ENCODE measurements around the gene ZNF534. TPM values are rescaled to one million over a fixed set of nuclear protein-coding genes. Genes with fewer than 3 reads are reported as not detected.

ZNF534 gene
- not detected for total RNA-seq

GRCh38 chr19:52428937-52429336 lies at the start of gene ZNF534:
TSS of gene ZNF534 (plus strand) at chr19:52429148. CDS start at chr19:52431475, 2,327 bp downstream.
- no peak within 1 kb of the TSS for H3K4me3 Mint-ChIP-seq
- H3K27me3 Mint-ChIP-seq, result no peaks in the 10 kb centered on the region
- peaks cover 23% of the 10 kb centered on the region for H3K36me3 Mint-ChIP-seq
- peaks cover 57% of the 10 kb centered on the region for H3K9me3 Mint-ChIP-seq
- no peaks in the 10 kb centered on the region for H3K4me1 Mint-ChIP-seq
- no peak for DNase-seq
- no peak within 1 kb of the TSS for H3K27ac Mint-ChIP-seq

GRCh38 chr19:52391135-52391534 lies 37.8 kb upstream of the ZNF534 start:
- H3K4me3 Mint-ChIP-seq, result no peak overlapping the region
- H3K27me3 Mint-ChIP-seq, result no peaks in the 10 kb centered on the region
- H3K27ac Mint-ChIP-seq, result no peak overlapping the region
- H3K36me3 Mint-ChIP-seq, result peaks cover 65% of the 10 kb centered on the region
- no peak for DNase-seq
- H3K9me3 Mint-ChIP-seq, result peaks cover 60% of the 10 kb centered on the region
- no peaks in the 10 kb centered on the region for H3K4me1 Mint-ChIP-seq

GRCh38 chr19:52397310-52398080 lies 31.5 kb upstream of the ZNF534 start, which contains the start of gene ZNF528:
TSS of gene ZNF528 (plus strand) at chr19:52397849. CDS start at chr19:52402014, 4,165 bp downstream.
- Mint-ChIP-seq H3K36me3 (peaks cover 84% of the 10 kb centered on the region), H3K4me3 (peak within 1 kb of the TSS; percentile 89), H3K9me3 (peaks cover 56% of the 10 kb centered on the region), H3K4me1 (peaks cover 13% of the 10 kb centered on the region), H3K27ac (peak within 1 kb of the TSS; percentile 92), H3K27me3 (no peaks in the 10 kb centered on the region)
- peak; percentile 95 for DNase-seq

- Mint-ChIP-seq H3K36me3 (peaks cover 85% of the 10 kb centered on the region), H3K27ac (peak overlapping the region; percentile 92), H3K27me3 (no peaks in the 10 kb centered on the region), H3K9me3 (peaks cover 56% of the 10 kb centered on the region), H3K4me1 (peaks cover 13% of the 10 kb centered on the region), H3K4me3 (peak overlapping the region; percentile 89)
- peak; percentile 8 for DNase-seq
These were observed 30.9 kb upstream of the ZNF534 start for GRCh38 chr19:52398081-52398441.

GRCh38 chr19:52410276-52410675 lies 18.7 kb upstream of the ZNF534 start:
- H3K27ac Mint-ChIP-seq, result no peak overlapping the region
- no peaks in the 10 kb centered on the region for H3K27me3 Mint-ChIP-seq
- no peaks in the 10 kb centered on the region for H3K4me1 Mint-ChIP-seq
- peaks cover 63% of the 10 kb centered on the region for H3K9me3 Mint-ChIP-seq
- H3K36me3 Mint-ChIP-seq, result peaks cover 95% of the 10 kb centered on the region
- no peak for DNase-seq
- H3K4me3 Mint-ChIP-seq, result no peak overlapping the region

GRCh38 chr19:52415711-52416110 lies 13.2 kb upstream of the ZNF534 start:
- Mint-ChIP-seq H3K9me3 (peaks cover 66% of the 10 kb centered on the region), H3K4me3 (no peak overlapping the region), H3K4me1 (no peaks in the 10 kb centered on the region), H3K27ac (no peak overlapping the region), H3K36me3 (peaks cover 52% of the 10 kb centered on the region), H3K27me3 (no peaks in the 10 kb centered on the region)
- DNase-seq, result no peak

- Mint-ChIP-seq H3K27ac (no peak overlapping the region), H3K4me1 (no peaks in the 10 kb centered on the region), H3K27me3 (peaks cover 3% of the 10 kb centered on the region), H3K9me3 (peaks cover 60% of the 10 kb centered on the region), H3K4me3 (no peak overlapping the region), H3K36me3 (peaks cover 17% of the 10 kb centered on the region)
- DNase-seq, result no peak
These were observed 13.2 kb downstream of the ZNF534 start for GRCh38 chr19:52442179-52442578.

GRCh38 chr19:52444506-52444905 lies 15.6 kb downstream of the ZNF534 start:
- H3K9me3 Mint-ChIP-seq, result peaks cover 63% of the 10 kb centered on the region
- H3K27ac Mint-ChIP-seq, result no peak overlapping the region
- no peak for DNase-seq
- peaks cover 19% of the 10 kb centered on the region for H3K36me3 Mint-ChIP-seq
- H3K4me1 Mint-ChIP-seq, result no peaks in the 10 kb centered on the region
- H3K4me3 Mint-ChIP-seq, result no peak overlapping the region
- H3K27me3 Mint-ChIP-seq, result peaks cover 3% of the 10 kb centered on the region

- H3K9me3 Mint-ChIP-seq, result peaks cover 59% of the 10 kb centered on the region
- no peak overlapping the region for H3K4me3 Mint-ChIP-seq
- peaks cover 13% of the 10 kb centered on the region for H3K4me1 Mint-ChIP-seq
- H3K36me3 Mint-ChIP-seq, result peaks cover 48% of the 10 kb centered on the region
- peaks cover 11% of the 10 kb centered on the region for H3K27me3 Mint-ChIP-seq
- no peak overlapping the region for H3K27ac Mint-ChIP-seq
- no peak for DNase-seq
These were observed 22.3 kb downstream of the ZNF534 start for GRCh38 chr19:52451241-52451640.

GRCh38 chr19:52453324-52454094 lies 24.6 kb downstream of the ZNF534 start, which contains the start of gene ZNF578:
TSS of gene ZNF578 (plus strand) at chr19:52453553. CDS start at chr19:52501846, 48,293 bp downstream.
- Mint-ChIP-seq H3K9me3 (peaks cover 65% of the 10 kb centered on the region), H3K4me1 (peaks cover 13% of the 10 kb centered on the region), H3K36me3 (peaks cover 70% of the 10 kb centered on the region), H3K27me3 (peaks cover 11% of the 10 kb centered on the region), H3K27ac (peak within 1 kb of the TSS; percentile 86), H3K4me3 (peak within 1 kb of the TSS; percentile 84)
- DNase-seq, result peak; percentile 82

GRCh38 chr19:52464798-52465470 lies 36.0 kb downstream of the ZNF534 start:
- no peaks in the 10 kb centered on the region for H3K4me1 Mint-ChIP-seq
- no peak overlapping the region for H3K4me3 Mint-ChIP-seq
- H3K36me3 Mint-ChIP-seq, result peaks cover 59% of the 10 kb centered on the region
- no peaks in the 10 kb centered on the region for H3K27me3 Mint-ChIP-seq
- DNase-seq, result no peak
- H3K27ac Mint-ChIP-seq, result no peak overlapping the region
- H3K9me3 Mint-ChIP-seq, result peaks cover 62% of the 10 kb centered on the region

- Mint-ChIP-seq H3K4me3 (no peak overlapping the region), H3K9me3 (peaks cover 67% of the 10 kb centered on the region), H3K4me1 (no peaks in the 10 kb centered on the region), H3K27ac (no peak overlapping the region), H3K36me3 (peaks cover 62% of the 10 kb centered on the region), H3K27me3 (no peaks in the 10 kb centered on the region)
- DNase-seq, result no peak
These were observed 44.9 kb downstream of the ZNF534 start for GRCh38 chr19:52473655-52474350.

GRCh38 chr19:52474351-52475127 lies 45.6 kb downstream of the ZNF534 start:
- H3K4me1 Mint-ChIP-seq, result no peaks in the 10 kb centered on the region
- no peak for DNase-seq
- H3K27ac Mint-ChIP-seq, result no peak overlapping the region
- H3K4me3 Mint-ChIP-seq, result no peak overlapping the region
- H3K9me3 Mint-ChIP-seq, result peaks cover 68% of the 10 kb centered on the region
- H3K36me3 Mint-ChIP-seq, result peaks cover 58% of the 10 kb centered on the region
- H3K27me3 Mint-ChIP-seq, result no peaks in the 10 kb centered on the region

All from activated naive CD8-positive, alpha-beta T cell treated with anti-CD3 and anti-CD28 coated beads for 36 hours (primary cell).